Prostate gland (tissue), 2 donors: Measurements from ENCODE around the gene TRAF1.

ENCODE experiments used
- CTCF ChIP-seq, 4 experiments: fragments of 200-600 bp in 2 of 4; fragments of 450-650 bp in 2 of 4; sonication (generic) in 2 of 4; IDR thresholded peaks; 1 replicate in 3 of 4; 2 replicates in 1 of 4; pipeline ENCODE4 v1.5.1; 2016 to 2019; ENCODE audit warnings: antibody characterized with exemption in 4 of 4, mild to moderate bottlenecking in 2 of 4, moderate library complexity in 2 of 4
- POLR2A ChIP-seq: fragments of 450-650 bp; IDR thresholded peaks from one replicate; pipeline ENCODE4 v1.6.1; 2016; ENCODE audit warnings: antibody characterized with exemption, mild to moderate bottlenecking

- no peak for TF ChIP-seq CTCF (IDR thresholded peaks at IDR 0.05)
- no peak for TF ChIP-seq POLR2A
These were observed 12.3 kb upstream of the TRAF1 start for GRCh38 chr9:120938851-120939250.
